Immature natural killer cell (primary cell): ENCODE data around the gene CTRL. TPM values are rescaled to one million over a fixed set of nuclear protein-coding genes. Genes with fewer than 3 reads are reported as not detected.
"Not testable (repeated sequence)": the region's sequence is repeated elsewhere in the genome, so short reads cannot be mapped to it uniquely, and the experiment has no call there.

Experiments
- DNase-seq, 3 donors: peaks; one replicate each; pipeline ENCODE4 v3.0.0; 2022; ENCODE audit warnings: mixed read lengths in 1 of 3
- H3K27ac Mint-ChIP-seq, 6 donors: one replicate each; pipeline ENCODE4 v1.8.0; 2020; ENCODE audit warnings: mixed read lengths in 6 of 6, mild to moderate bottlenecking in 5 of 6, inconsistent platforms in 4 of 6, moderate library complexity in 3 of 6
- H3K27me3 Mint-ChIP-seq, 3 donors: one replicate each; pipeline ENCODE4 v1.8.0; 2020 to 2021; ENCODE audit warnings: low read depth in 3 of 3, mild to moderate bottlenecking in 3 of 3, mixed read lengths in 3 of 3, moderate library complexity in 3 of 3, inconsistent platforms in 1 of 3
- H3K36me3 Mint-ChIP-seq, 3 donors: one replicate each; pipeline ENCODE4 v1.8.0; 2020; ENCODE audit warnings: mixed read lengths in 3 of 3, inconsistent platforms in 2 of 3, mild to moderate bottlenecking in 2 of 3
- H3K4me1 Mint-ChIP-seq, 2 donors: one replicate each; pipeline ENCODE4 v1.8.0; 2020; ENCODE audit warnings: inconsistent platforms in 2 of 2, mild to moderate bottlenecking in 2 of 2, mixed read lengths in 2 of 2, moderate library complexity in 1 of 2
- H3K4me3 Mint-ChIP-seq, 5 donors: one replicate each; pipeline ENCODE4 v1.8.0; 2020; ENCODE audit warnings: mild to moderate bottlenecking in 5 of 5, mixed read lengths in 5 of 5, inconsistent platforms in 3 of 5, moderate library complexity in 3 of 5
- H3K9me3 Mint-ChIP-seq, 6 donors: one replicate each; pipeline ENCODE4 v1.8.0; 2020; ENCODE audit warnings: mild to moderate bottlenecking in 6 of 6, mixed read lengths in 6 of 6, inconsistent platforms in 4 of 6, moderate library complexity in 3 of 6
- polyA plus RNA-seq, 3 donors: library from polyadenylated mRNA; unstranded; fragments of 300-500 nt; fragmentation: Illumina TruSeq; gene quantifications; one replicate each; pipeline ENCODE4 v1.2.3, GENCODE V29; 2021

CTRL gene
- polyA plus RNA-seq, 3 donors from 2014 or later = 0.59 to 2.9 (median 2.0) TPM

GRCh38 chr16:67942200-67942509 is 10.5 kb upstream of the CTRL start:
- peak overlapping the region in 1 of 6 donors; percentile 57 for H3K27ac Mint-ChIP-seq
- peak; percentile 29 to 38 (median 31) for DNase-seq
- H3K4me3 Mint-ChIP-seq = no peak overlapping the region
- no peaks in the 10 kb centered on the region for H3K9me3 Mint-ChIP-seq
- H3K4me1 Mint-ChIP-seq = peaks cover 22 to 26% of the 10 kb centered on the region in 2 donors
- no peaks in the 10 kb centered on the region for H3K36me3 Mint-ChIP-seq
- peaks cover 0 to 5% (median 0%) of the 10 kb centered on the region in 3 donors for H3K27me3 Mint-ChIP-seq

- peaks cover 27 to 32% of the 10 kb centered on the region in 2 donors for H3K4me1 Mint-ChIP-seq
- peaks cover 0 to 3% (median 0%) of the 10 kb centered on the region in 3 donors for H3K36me3 Mint-ChIP-seq
- H3K9me3 Mint-ChIP-seq = no peaks in the 10 kb centered on the region
- H3K4me3 Mint-ChIP-seq = no peak overlapping the region
- no peak for DNase-seq
- peaks cover 0 to 9% (median 3%) of the 10 kb centered on the region in 3 donors for H3K27me3 Mint-ChIP-seq
- peak overlapping the region in 2 of 6 donors; percentile 45 for H3K27ac Mint-ChIP-seq
Observed at GRCh38 chr16:67941469-67942199, 10.0 kb upstream of the CTRL start.

- Mint-ChIP-seq H3K36me3 (peaks cover 0 to 7% (median 4%) of the 10 kb centered on the region in 3 donors), H3K27ac (peak overlapping the region in 4 of 6 donors; percentile 40 to 80 (median 54)), H3K27me3 (peaks cover 3 to 17% (median 10%) of the 10 kb centered on the region in 3 donors), H3K4me1 (peaks cover 29 to 35% of the 10 kb centered on the region in 2 donors), H3K4me3 (peak overlapping the region in 1 of 5 donors; percentile 8), H3K9me3 (no peaks in the 10 kb centered on the region)
- no peak for DNase-seq
Observed at GRCh38 chr16:67940446-67941089, 8.9 kb upstream of the CTRL start.

- peak overlapping the region in 1 of 5 donors; percentile 8 for H3K4me3 Mint-ChIP-seq
- DNase-seq = peak; percentile 19 to 32 (median 26)
- peak overlapping the region in 5 of 6 donors; percentile 34 to 80 (median 53) for H3K27ac Mint-ChIP-seq
- peaks cover 3 to 17% (median 11%) of the 10 kb centered on the region in 3 donors for H3K27me3 Mint-ChIP-seq
- peaks cover 37 to 43% of the 10 kb centered on the region in 2 donors for H3K4me1 Mint-ChIP-seq
- peaks cover 0 to 15% (median 11%) of the 10 kb centered on the region in 3 donors for H3K36me3 Mint-ChIP-seq
- no peaks in the 10 kb centered on the region for H3K9me3 Mint-ChIP-seq
Observed at GRCh38 chr16:67939507-67940445, 8.1 kb upstream of the CTRL start.

GRCh38 chr16:67937713-67938112 is 6.1 kb upstream of the CTRL start:
- H3K9me3 Mint-ChIP-seq, DNase-seq: not testable (repeated sequence)
- Mint-ChIP-seq H3K4me3 (peak overlapping the region in 1 of 5 donors; percentile 100), H3K27ac (peak overlapping the region in 5 of 6 donors; percentile 36 to 98 (median 94)), H3K4me1 (peaks cover 49 to 57% of the 10 kb centered on the region in 2 donors), H3K36me3 (peaks cover 0 to 15% (median 11%) of the 10 kb centered on the region in 3 donors), H3K27me3 (peaks cover 5 to 17% (median 16%) of the 10 kb centered on the region in 3 donors)

GRCh38 chr16:67936880-67937605 is 5.4 kb upstream of the CTRL start:
- peak overlapping the region; percentile 91 to 99 (median 96) for H3K27ac Mint-ChIP-seq
- H3K9me3 Mint-ChIP-seq = no peaks in the 10 kb centered on the region
- H3K36me3 Mint-ChIP-seq = peaks cover 0 to 15% (median 11%) of the 10 kb centered on the region in 3 donors
- peaks cover 5 to 17% (median 16%) of the 10 kb centered on the region in 3 donors for H3K27me3 Mint-ChIP-seq
- peak overlapping the region; percentile 97 to 100 (median 99) for H3K4me3 Mint-ChIP-seq
- H3K4me1 Mint-ChIP-seq = peaks cover 49 to 55% of the 10 kb centered on the region in 2 donors
- DNase-seq = peak; percentile 81 to 82 (median 82)

GRCh38 chr16:67936124-67936879 is 4.6 kb upstream of the CTRL start, which contains the start of gene PSMB10:
TSS of gene PSMB10 (minus strand) at chr16:67936850. CDS start at chr16:67936749, 101 bp downstream.
- Mint-ChIP-seq H3K4me1 (peaks cover 42 to 47% of the 10 kb centered on the region in 2 donors), H3K4me3 (peak within 1 kb of the TSS; percentile 97 to 100 (median 99)), H3K9me3 (no peaks in the 10 kb centered on the region), H3K27me3 (peaks cover 5 to 16% (median 16%) of the 10 kb centered on the region in 3 donors), H3K27ac (peak within 1 kb of the TSS; percentile 91 to 99 (median 96)), H3K36me3 (peaks cover 0 to 15% (median 11%) of the 10 kb centered on the region in 3 donors)
- DNase-seq = no peak

GRCh38 chr16:67935402-67936123 is 3.9 kb upstream of the CTRL start:
- Mint-ChIP-seq H3K36me3 (peaks cover 0 to 15% (median 11%) of the 10 kb centered on the region in 3 donors), H3K27ac (peak overlapping the region; percentile 91 to 99 (median 96)), H3K4me1 (peaks cover 41 to 46% of the 10 kb centered on the region in 2 donors), H3K4me3 (peak overlapping the region; percentile 97 to 100 (median 99)), H3K9me3 (no peaks in the 10 kb centered on the region), H3K27me3 (peaks cover 6 to 17% (median 16%) of the 10 kb centered on the region in 3 donors)
- DNase-seq = peak; percentile 89 to 92 (median 91)

- Mint-ChIP-seq H3K36me3 (peaks cover 0 to 15% (median 11%) of the 10 kb centered on the region in 3 donors), H3K4me1 (peaks cover 35 to 41% of the 10 kb centered on the region in 2 donors), H3K4me3 (peak overlapping the region; percentile 97 to 100 (median 99)), H3K9me3 (no peaks in the 10 kb centered on the region), H3K27me3 (peaks cover 6 to 18% (median 16%) of the 10 kb centered on the region in 3 donors), H3K27ac (peak overlapping the region; percentile 91 to 99 (median 96))
- DNase-seq = no peak
Observed at GRCh38 chr16:67935101-67935401, 3.4 kb upstream of the CTRL start.

- Mint-ChIP-seq H3K9me3 (no peaks in the 10 kb centered on the region), H3K27ac (peak overlapping the region; percentile 91 to 99 (median 96)), H3K4me3 (peak overlapping the region; percentile 24 to 99 (median 98)), H3K27me3 (peaks cover 6 to 18% (median 12%) of the 10 kb centered on the region in 3 donors), H3K4me1 (peaks cover 32 to 35% of the 10 kb centered on the region in 2 donors), H3K36me3 (peaks cover 0 to 15% (median 11%) of the 10 kb centered on the region in 3 donors)
- no peak for DNase-seq
Observed at GRCh38 chr16:67934306-67935100, 2.8 kb upstream of the CTRL start.

- H3K4me3 Mint-ChIP-seq = peak overlapping the region; percentile 6 to 50 (median 32)
- H3K9me3 Mint-ChIP-seq = no peaks in the 10 kb centered on the region
- peaks cover 0 to 15% (median 11%) of the 10 kb centered on the region in 3 donors for H3K36me3 Mint-ChIP-seq
- H3K4me1 Mint-ChIP-seq = peaks cover 32 to 35% of the 10 kb centered on the region in 2 donors
- H3K27me3 Mint-ChIP-seq = peaks cover 6 to 18% (median 12%) of the 10 kb centered on the region in 3 donors
- peak overlapping the region; percentile 19 to 98 (median 44) for H3K27ac Mint-ChIP-seq
- DNase-seq = no peak
Observed at GRCh38 chr16:67933805-67934204, 2.1 kb upstream of the CTRL start.
